HG02588 (cell line): ENCODE results near the gene PDCD7.
"Not testable (repeated sequence)": the region's sequence is repeated elsewhere in the genome, so short reads cannot be mapped to it uniquely, and the experiment has no call there.

Source experiments
- ATAC-seq: cut with Tn5 transposase; IDR thresholded peaks from one replicate; pipeline ENCODE4 v1.9.1; 2021; ENCODE audit warnings: mild to moderate bottlenecking, moderate library complexity; ENCODE audit not compliant: unreplicated experiment

The PDCD7 gene

GRCh38 chr15:65130941-65131340 lies 2.7 kb downstream of the PDCD7 start:
- no peak for ATAC-seq

- no peak for ATAC-seq
Measured at GRCh38 chr15:65115542-65115941, 18.1 kb downstream of the PDCD7 start.

GRCh38 chr15:65115086-65115485 lies 18.5 kb downstream of the PDCD7 start, which contains the start of gene UBAP1L:
TSS of gene UBAP1L (minus strand) at chr15:65115200. CDS start at chr15:65106215, 8,985 bp downstream.
- no peak for ATAC-seq

- no peak for ATAC-seq
Measured at GRCh38 chr15:65110676-65111292, 22.8 kb downstream of the PDCD7 start.

GRCh38 chr15:65106011-65106590 lies 27.5 kb downstream of the PDCD7 start:
- ATAC-seq, result no peak

GRCh38 chr15:65105038-65105437 lies 28.6 kb downstream of the PDCD7 start:
- ATAC-seq, result no peak

- ATAC-seq, result no peak
Measured at GRCh38 chr15:65102912-65103311, 30.7 kb downstream of the PDCD7 start.

- no peak for ATAC-seq
Measured at GRCh38 chr15:65101891-65102708, 31.5 kb downstream of the PDCD7 start.

- ATAC-seq, result no peak
Measured at GRCh38 chr15:65101411-65101890, 32.2 kb downstream of the PDCD7 start.

- ATAC-seq, result no peak
Measured at GRCh38 chr15:65100442-65100841, 33.2 kb downstream of the PDCD7 start.

GRCh38 chr15:65099801-65100200 lies 33.8 kb downstream of the PDCD7 start:
- ATAC-seq, result not testable (repeated sequence)

- no peak for ATAC-seq
Measured at GRCh38 chr15:65099336-65099735, 34.3 kb downstream of the PDCD7 start.

- no peak for ATAC-seq
Measured at GRCh38 chr15:65097651-65098263, 35.9 kb downstream of the PDCD7 start.

GRCh38 chr15:65096481-65097385 lies 36.9 kb downstream of the PDCD7 start:
- ATAC-seq, result no peak

- ATAC-seq, result no peak
Measured at GRCh38 chr15:65095747-65096104, 37.9 kb downstream of the PDCD7 start.

- no peak for ATAC-seq
Measured at GRCh38 chr15:65095011-65095746, 38.4 kb downstream of the PDCD7 start.

- ATAC-seq, result no peak
Measured at GRCh38 chr15:65094294-65094995, 39.2 kb downstream of the PDCD7 start.

- ATAC-seq, result not testable (repeated sequence)
Measured at GRCh38 chr15:65093793-65094170, 39.8 kb downstream of the PDCD7 start.
